Liver (tissue), 9 donors: Measurements from ENCODE around the gene SAYSD1. TPM values are rescaled to one million over a fixed set of nuclear protein-coding genes. Genes with fewer than 3 reads are reported as not detected.

Experiments used
- DNase-seq: peaks from one replicate; pipeline ENCODE4 v3.0.0-alpha.2; 2017; ENCODE audit warnings: low spot score
- H3K27ac ChIP-seq, 2 donors: one replicate each; pipeline ENCODE4 v1.7.0; 2013; ENCODE audit warnings: inconsistent platforms in 2 of 2, low read length in 2 of 2, control low read depth in 1 of 2, low read depth in 1 of 2, mild to moderate bottlenecking in 1 of 2
- H3K27me3 ChIP-seq, 4 donors: one replicate each; pipeline versions ENCODE4 v1.6.1 to v1.7.0; 2013; ENCODE audit warnings: low read length in 3 of 4, inconsistent platforms in 1 of 4, mild to moderate bottlenecking in 1 of 4, moderate library complexity in 1 of 4; ENCODE audit not compliant: control insufficient read depth in 4 of 4, insufficient read depth in 4 of 4
- H3K36me3 ChIP-seq, 4 donors: one replicate each; pipeline versions ENCODE4 v1.6.1 to v1.7.0; 2013; ENCODE audit warnings: low read length in 3 of 4, mild to moderate bottlenecking in 3 of 4, low read depth in 1 of 4, moderate library complexity in 1 of 4; ENCODE audit not compliant: control insufficient read depth in 4 of 4, insufficient read depth in 3 of 4
- H3K4me1 ChIP-seq, 4 donors: one replicate each; pipeline versions ENCODE4 v1.6.1 to v1.7.0; 2013; ENCODE audit warnings: low read length in 3 of 4, mild to moderate bottlenecking in 3 of 4, moderate library complexity in 1 of 4; ENCODE audit not compliant: control insufficient read depth in 4 of 4, insufficient read depth in 4 of 4
- H3K4me3 ChIP-seq, 3 donors: one replicate each; pipeline versions ENCODE4 v1.6.1 to v1.7.0; 2013; ENCODE audit warnings: low read length in 3 of 3, control low read depth in 1 of 3, low read depth in 1 of 3, mild to moderate bottlenecking in 1 of 3
- H3K9ac ChIP-seq, 2 donors: one replicate each; pipeline ENCODE4 v1.7.0; 2013; ENCODE audit warnings: low read length in 2 of 2, mild to moderate bottlenecking in 2 of 2, moderate library complexity in 2 of 2, control low read depth in 1 of 2, low read depth in 1 of 2
- H3K9me3 ChIP-seq, 4 donors: one replicate each; pipeline versions ENCODE4 v1.6.1 to v1.7.0; 2013; ENCODE audit warnings: low read length in 3 of 4; ENCODE audit not compliant: control insufficient read depth in 4 of 4
- CTCF ChIP-seq: fragments of 150-350 bp; IDR thresholded peaks from 2 replicates; pipeline ENCODE4 v1.5.1; 2017; ENCODE audit warnings: improper control_type of control experiment, low read depth, low read length; ENCODE audit not compliant: missing input control
- EGR1 ChIP-seq, 2 donors: IDR thresholded peaks; 2 replicates each; pipeline ENCODE4 v1.6.1; 2016 to 2018; ENCODE audit warnings: antibody characterized with exemption in 2 of 2, low read depth in 2 of 2
- FOXA1 ChIP-seq: IDR thresholded peaks from 2 replicates; pipeline ENCODE4 v1.6.1; 2016; ENCODE audit warnings: antibody characterized with exemption
- FOXA2 ChIP-seq: IDR thresholded peaks from 2 replicates; pipeline ENCODE4 v1.6.1; 2016; ENCODE audit warnings: antibody characterized with exemption
- GABPA ChIP-seq, 2 donors: IDR thresholded peaks in 1 of 2; conservative IDR thresholded peaks in 1 of 2; 2 replicates each; pipeline ENCODE4 v1.6.1; 2016; ENCODE audit warnings: antibody characterized with exemption in 2 of 2, mild to moderate bottlenecking in 1 of 2, moderate library complexity in 1 of 2
- HNF4A ChIP-seq, 2 donors: conservative IDR thresholded peaks; 2 replicates each; pipeline ENCODE4 v1.6.1; 2016; ENCODE audit warnings: antibody characterized with exemption in 2 of 2, mild to moderate bottlenecking in 2 of 2
- RXRA ChIP-seq, 2 donors: IDR thresholded peaks; 2 replicates each; pipeline ENCODE4 v1.6.1; 2017 to 2018; ENCODE audit warnings: antibody characterized with exemption in 2 of 2, mild to moderate bottlenecking in 1 of 2
- SP1 ChIP-seq: IDR thresholded peaks from 2 replicates; pipeline ENCODE4 v1.6.1; 2018; ENCODE audit warnings: antibody characterized with exemption, mild to moderate bottlenecking
- TAF1 ChIP-seq: conservative IDR thresholded peaks from 2 replicates; pipeline ENCODE4 v1.6.1; 2016; ENCODE audit warnings: antibody characterized with exemption, mild to moderate bottlenecking
- YY1 ChIP-seq: IDR thresholded peaks from 2 replicates; pipeline ENCODE4 v1.6.1; 2016; ENCODE audit warnings: antibody characterized with exemption, mild to moderate bottlenecking
- WGBS: extraction: QIAGEN DNeasy Blood & Tissue Kit; methylation state at CpG from one replicate; pipeline ENCODE4 v1.1.7; 2013; 5-methylcytosine and 5-hydroxymethylcytosine counted together
- polyA plus RNA-seq, 2 donors: library from polyadenylated mRNA; stranded (reverse) in 1 of 2; unstranded in 1 of 2; fragments of 200-250 nt in 1 of 2; fragments of >200 nt in 1 of 2; fragmentation: Nextera tagmentation in 1 of 2; extraction: Ambion mirVana in 1 of 2; gene quantifications; one replicate each; pipeline versions ENCODE4 v1.2.1 to v1.2.3, GENCODE V29; 2013 to 2015
- total RNA-seq, 2 donors: library from RNA; depleted of rRNA; stranded (reverse); fragments of >200 nt; gene quantifications; one replicate each; pipeline ENCODE4 v1.2.3, GENCODE V29; 2014
- TF ChIP-seq, protein P1 (sequence below): IDR thresholded peaks from 2 replicates; pipeline ENCODE4 v1.6.1; 2016; ENCODE audit warnings: antibody characterized with exemption, mild to moderate bottlenecking
- donor health status: healthy.
- donor health status: healthy.
- donor health status: healthy.
- donor health status: healthy.
- donor health status: healthy.

Gene SAYSD1
- total and polyA plus RNA-seq, 4 donors, result 6.5 to 12.2 (median 9.3) TPM

GRCh38 chr6:39118921-39119320 lies 3.9 kb upstream of the SAYSD1 start:
- H3K27ac ChIP-seq, result no peak overlapping the region
- 93% methylated on average over 4 of the region's 4 CpGs for WGBS
- H3K4me3 ChIP-seq, result no peak overlapping the region
- no peak for DNase-seq
- TF ChIP-seq TAF1, result no peak
- TF ChIP-seq, protein P1, sequence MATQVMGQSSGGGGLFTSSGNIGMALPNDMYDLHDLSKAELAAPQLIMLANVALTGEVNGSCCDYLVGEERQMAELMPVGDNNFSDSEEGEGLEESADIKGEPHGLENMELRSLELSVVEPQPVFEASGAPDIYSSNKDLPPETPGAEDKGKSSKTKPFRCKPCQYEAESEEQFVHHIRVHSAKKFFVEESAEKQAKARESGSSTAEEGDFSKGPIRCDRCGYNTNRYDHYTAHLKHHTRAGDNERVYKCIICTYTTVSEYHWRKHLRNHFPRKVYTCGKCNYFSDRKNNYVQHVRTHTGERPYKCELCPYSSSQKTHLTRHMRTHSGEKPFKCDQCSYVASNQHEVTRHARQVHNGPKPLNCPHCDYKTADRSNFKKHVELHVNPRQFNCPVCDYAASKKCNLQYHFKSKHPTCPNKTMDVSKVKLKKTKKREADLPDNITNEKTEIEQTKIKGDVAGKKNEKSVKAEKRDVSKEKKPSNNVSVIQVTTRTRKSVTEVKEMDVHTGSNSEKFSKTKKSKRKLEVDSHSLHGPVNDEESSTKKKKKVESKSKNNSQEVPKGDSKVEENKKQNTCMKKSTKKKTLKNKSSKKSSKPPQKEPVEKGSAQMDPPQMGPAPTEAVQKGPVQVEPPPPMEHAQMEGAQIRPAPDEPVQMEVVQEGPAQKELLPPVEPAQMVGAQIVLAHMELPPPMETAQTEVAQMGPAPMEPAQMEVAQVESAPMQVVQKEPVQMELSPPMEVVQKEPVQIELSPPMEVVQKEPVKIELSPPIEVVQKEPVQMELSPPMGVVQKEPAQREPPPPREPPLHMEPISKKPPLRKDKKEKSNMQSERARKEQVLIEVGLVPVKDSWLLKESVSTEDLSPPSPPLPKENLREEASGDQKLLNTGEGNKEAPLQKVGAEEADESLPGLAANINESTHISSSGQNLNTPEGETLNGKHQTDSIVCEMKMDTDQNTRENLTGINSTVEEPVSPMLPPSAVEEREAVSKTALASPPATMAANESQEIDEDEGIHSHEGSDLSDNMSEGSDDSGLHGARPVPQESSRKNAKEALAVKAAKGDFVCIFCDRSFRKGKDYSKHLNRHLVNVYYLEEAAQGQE, result no peak
- no peak for TF ChIP-seq YY1
- no peak for TF ChIP-seq SP1
- no peak for TF ChIP-seq FOXA1
- TF ChIP-seq GABPA (IDR thresholded peaks at IDR 0.05 in 1 of 2, conservative IDR thresholded peaks at IDR 0.05 in 1 of 2), result no peak
- no peak for TF ChIP-seq HNF4A (conservative IDR thresholded peaks at IDR 0.05)
- TF ChIP-seq CTCF, result no peak
- TF ChIP-seq FOXA2, result no peak
- TF ChIP-seq EGR1 (IDR thresholded peaks at IDR 0.05; ENCODE audit: low read depth in 2 of 2), result no peak
- H3K36me3 ChIP-seq, result no peaks in the 10 kb centered on the region
- H3K9me3 ChIP-seq, result no peaks in the 10 kb centered on the region
- no peaks in the 10 kb centered on the region for H3K27me3 ChIP-seq
- H3K4me1 ChIP-seq, result peaks cover 0 to 12% (median 2%) of the 10 kb centered on the region in 4 donors
- no peak overlapping the region for H3K9ac ChIP-seq

GRCh38 chr6:39114388-39114703 lies 640 bp downstream of the SAYSD1 start:
- no peak overlapping the region for H3K9ac ChIP-seq
- peak overlapping the region; percentile 88 for H3K27ac ChIP-seq
- WGBS, result under 1% methylated on average over 11 of the region's 11 CpGs
- no peak for DNase-seq
- TF ChIP-seq GABPA (IDR thresholded peaks at IDR 0.05 in 1 of 2, conservative IDR thresholded peaks at IDR 0.05 in 1 of 2) (no peak), RXRA (IDR thresholded peaks at IDR 0.05) (no peak), SP1 (no peak), FOXA2 (no peak), YY1 (no peak)
- TF ChIP-seq, protein P1, result no peak
- H3K4me1 ChIP-seq, result peaks cover 0 to 17% (median 3%) of the 10 kb centered on the region in 4 donors
- H3K4me3 ChIP-seq, result peak overlapping the region; percentile 51 to 73 (median 67)
- H3K9me3 ChIP-seq, result no peaks in the 10 kb centered on the region
- no peaks in the 10 kb centered on the region for H3K27me3 ChIP-seq
- H3K36me3 ChIP-seq, result peaks cover 0 to 14% (median 4%) of the 10 kb centered on the region in 4 donors
